Lower lobe of right lung (tissue), 2 donors: ENCODE results near the gene KTN1. TPM values are rescaled to one million over a fixed set of nuclear protein-coding genes. Genes with fewer than 3 reads are reported as not detected.

Experiments
- ATAC-seq, 2 donors: fragments of 200-7000 bp; cut with Tn5 transposase; one replicate each; pipeline ENCODE4 v1.9.1; 2020 to 2022; ENCODE audit warnings: mild to moderate bottlenecking in 2 of 2, moderate library complexity in 2 of 2
- DNase-seq: peaks from one replicate; pipeline ENCODE4 v3.0.0-alpha.2; 2020
- H3K27ac ChIP-seq: fragments of 200-600 bp; one replicate; pipeline ENCODE4 v1.8.0; 2022
- H3K27me3 ChIP-seq: fragments of 200-600 bp; one replicate; pipeline ENCODE4 v1.8.0; 2022; ENCODE audit warnings: low read depth
- H3K36me3 ChIP-seq: fragments of 200-600 bp; one replicate; pipeline ENCODE4 v1.8.0; 2022; ENCODE audit warnings: mild to moderate bottlenecking
- H3K4me1 ChIP-seq: fragments of 200-600 bp; one replicate; pipeline ENCODE4 v1.8.0; 2022
- H3K4me3 ChIP-seq: fragments of 200-600 bp; one replicate; pipeline ENCODE4 v1.8.0; 2022; ENCODE audit warnings: mild to moderate bottlenecking
- H3K9me3 ChIP-seq: fragments of 200-600 bp; one replicate; pipeline ENCODE4 v1.8.0; 2022
- CTCF ChIP-seq: fragments of 200-600 bp; IDR thresholded peaks from one replicate; pipeline ENCODE4 v1.8.0; 2022; ENCODE audit warnings: antibody characterized with exemption, mild to moderate bottlenecking
- intact Hi-C: fragments of 100-400 bp; cut with DNase I; formaldehyde crosslinking; loops from one replicate; pipeline ENCODE4 v1.11.0; 2022
- total RNA-seq: library from RNA; stranded (reverse); fragmentation: NEBNext Ultra II Directional; extraction: Animal tissue kit (Norgen Biotek cat#: 25700); gene quantifications from one replicate; pipeline ENCODE4 v1.2.1, GENCODE V29; 2021
- donor health status: DM: no; HTN: yes; CAD: no; lungs with severe emphysema.

Gene KTN1
- total RNA-seq, 1 donor from 2014 or later: 164 TPM

GRCh38 chr14:55609681-55610080 lies 29.7 kb downstream of the KTN1 start:
- H3K4me1 ChIP-seq: peaks cover 25% of the 10 kb centered on the region
- ATAC-seq: no peak
- H3K36me3 ChIP-seq: peaks cover 20% of the 10 kb centered on the region
- no peak overlapping the region for H3K27ac ChIP-seq
- H3K4me3 ChIP-seq: no peak overlapping the region
- DNase-seq: no peak
- H3K9me3 ChIP-seq: no peaks in the 10 kb centered on the region
- intact Hi-C loops: no loop called here
- no peak for TF ChIP-seq CTCF
- no peaks in the 10 kb centered on the region for H3K27me3 ChIP-seq

- no peak overlapping the region for H3K27ac ChIP-seq
- no peaks in the 10 kb centered on the region for H3K9me3 ChIP-seq
- H3K4me1 ChIP-seq: peaks cover 13% of the 10 kb centered on the region
- TF ChIP-seq CTCF: no peak
- peaks cover 26% of the 10 kb centered on the region for H3K36me3 ChIP-seq
- DNase-seq (no peak), ATAC-seq (no peak)
- intact Hi-C loops: no loop called here
- no peak overlapping the region for H3K4me3 ChIP-seq
- H3K27me3 ChIP-seq: no peaks in the 10 kb centered on the region
Measured at GRCh38 chr14:55610713-55611370, 30.8 kb downstream of the KTN1 start.

DNA sequence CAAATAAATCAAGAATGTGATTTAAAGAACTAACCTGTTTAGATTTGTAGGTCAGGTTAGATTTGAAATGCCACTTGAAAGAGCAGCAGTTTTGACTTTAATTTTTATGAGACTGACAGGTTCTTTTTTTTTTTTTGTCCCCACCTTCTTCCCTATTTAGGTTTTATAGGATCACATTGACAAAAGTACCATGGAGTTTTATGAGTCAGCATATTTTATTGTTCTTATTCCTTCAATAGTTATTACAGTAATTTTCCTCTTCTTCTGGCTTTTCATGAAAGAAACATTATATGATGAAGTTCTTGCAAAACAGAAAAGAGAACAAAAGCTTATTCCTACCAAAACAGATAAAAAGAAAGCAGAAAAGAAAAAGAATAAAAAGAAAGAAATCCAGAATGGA lies 31.9 kb downstream of the KTN1 start:
- Histone ChIP-seq H3K27me3 (no peaks in the 10 kb centered on the region), H3K36me3 (peaks cover 36% of the 10 kb centered on the region), H3K4me1 (peaks cover 6% of the 10 kb centered on the region), H3K4me3 (no peak overlapping the region), H3K27ac (no peak overlapping the region), H3K9me3 (no peaks in the 10 kb centered on the region)
- ATAC-seq (no peak), DNase-seq (no peak)
- TF ChIP-seq CTCF: no peak
- intact Hi-C loops: no loop called here

DNA sequence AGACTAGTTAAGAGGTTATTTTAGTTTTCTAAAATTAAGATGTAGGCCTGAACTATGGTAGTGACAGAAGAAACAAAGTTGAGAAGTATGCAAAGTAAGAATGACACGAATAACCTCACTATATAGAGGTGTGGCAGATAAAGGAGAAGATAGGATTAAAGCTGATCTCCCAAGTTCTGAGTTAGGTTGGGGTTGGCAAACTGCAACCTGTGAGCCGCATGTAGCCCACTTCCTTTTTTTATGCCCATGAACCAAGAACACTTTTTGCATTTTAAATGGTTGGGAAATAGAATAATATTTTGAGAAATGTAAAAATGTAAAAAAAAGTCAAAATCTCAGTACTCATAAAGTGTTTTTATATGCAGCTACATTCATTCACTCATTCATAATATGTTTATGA lies 34.3 kb downstream of the KTN1 start:
- no peak overlapping the region for H3K4me3 ChIP-seq
- no peaks in the 10 kb centered on the region for H3K27me3 ChIP-seq
- intact Hi-C loops: no loop called here
- DNase-seq (no peak), ATAC-seq (no peak)
- H3K36me3 ChIP-seq: peaks cover 61% of the 10 kb centered on the region
- no peak overlapping the region for H3K27ac ChIP-seq
- H3K9me3 ChIP-seq: no peaks in the 10 kb centered on the region
- H3K4me1 ChIP-seq: peaks cover 6% of the 10 kb centered on the region
- no peak for TF ChIP-seq CTCF

DNA sequence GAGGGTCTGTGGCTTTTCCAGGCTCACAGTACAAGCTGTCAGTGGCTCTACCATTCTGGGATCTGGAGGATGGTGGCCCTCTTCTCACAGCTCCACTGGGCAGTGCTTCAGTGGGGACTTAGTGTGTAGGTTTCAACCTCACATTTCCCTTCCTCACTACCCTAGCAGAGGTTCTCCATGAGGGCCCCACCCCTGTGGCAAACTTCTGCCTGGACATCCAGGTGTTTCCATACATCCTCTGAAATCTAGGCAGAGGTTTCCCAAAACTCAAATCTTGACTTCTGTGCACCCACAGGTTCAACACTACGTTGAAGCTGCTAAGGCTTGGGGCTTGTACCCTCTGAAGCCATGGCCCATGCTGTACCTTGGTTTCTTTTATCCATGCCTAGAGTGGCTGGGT lies 40.3 kb downstream of the KTN1 start:
- intact Hi-C loops: no loop called here
- Histone ChIP-seq H3K9me3 (no peaks in the 10 kb centered on the region), H3K4me1 (no peaks in the 10 kb centered on the region), H3K36me3 (peaks cover 90% of the 10 kb centered on the region), H3K4me3 (no peak overlapping the region), H3K27me3 (no peaks in the 10 kb centered on the region), H3K27ac (no peak overlapping the region)
- TF ChIP-seq CTCF: no peak
- ATAC-seq (no peak), DNase-seq (no peak)
